HuH-7.5 (cell line): ENCODE results near the gene FSD2.
"Not testable (repeated sequence)": the region's sequence is repeated elsewhere in the genome, so short reads cannot be mapped to it uniquely, and the experiment has no call there.

Source experiments
- DNase-seq: peaks from one replicate; pipeline ENCODE4 v3.0.0; 2011; ENCODE audit warnings: low spot score

The FSD2 gene

DNA sequence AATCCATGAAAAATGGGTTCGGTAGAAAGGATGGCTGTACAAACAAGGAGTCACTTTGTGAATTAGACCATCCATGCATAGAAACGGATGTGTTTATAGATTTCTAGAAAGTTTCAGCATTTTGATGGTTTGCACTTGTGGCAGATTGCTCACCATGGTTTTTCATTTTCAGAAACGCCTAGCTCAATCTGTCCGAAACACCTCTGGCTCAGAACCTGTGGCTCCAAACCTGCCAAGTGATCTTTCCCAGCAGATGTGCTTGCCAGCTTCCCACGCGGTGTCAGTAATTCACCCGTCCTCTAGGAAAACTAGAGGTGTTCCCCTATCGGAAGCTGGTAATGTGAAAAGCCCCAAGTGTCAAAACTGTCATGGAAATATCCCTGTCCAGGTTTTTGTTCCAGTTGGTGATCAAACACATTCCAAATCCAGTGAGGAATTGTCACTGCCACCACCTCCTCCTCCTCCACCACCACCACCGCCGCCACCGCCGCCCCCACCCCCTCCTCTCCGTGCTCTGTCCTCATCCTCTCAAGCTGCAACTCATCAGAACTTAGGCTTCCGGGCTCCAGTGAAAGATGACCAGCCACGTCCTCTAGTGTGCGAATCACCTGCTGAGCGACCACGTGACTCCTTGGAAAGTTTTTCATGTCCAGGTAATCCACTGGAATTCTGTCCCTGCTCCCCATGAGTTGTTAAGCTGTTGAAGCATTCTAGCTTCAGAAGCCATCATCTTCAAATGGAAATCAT, 24.7 kb upstream of the FSD2 start:
- DNase-seq = no peak

- DNase-seq = no peak
These were observed 23.4 kb upstream of the FSD2 start for GRCh38 chr15:82829234-82829633.

DNA sequence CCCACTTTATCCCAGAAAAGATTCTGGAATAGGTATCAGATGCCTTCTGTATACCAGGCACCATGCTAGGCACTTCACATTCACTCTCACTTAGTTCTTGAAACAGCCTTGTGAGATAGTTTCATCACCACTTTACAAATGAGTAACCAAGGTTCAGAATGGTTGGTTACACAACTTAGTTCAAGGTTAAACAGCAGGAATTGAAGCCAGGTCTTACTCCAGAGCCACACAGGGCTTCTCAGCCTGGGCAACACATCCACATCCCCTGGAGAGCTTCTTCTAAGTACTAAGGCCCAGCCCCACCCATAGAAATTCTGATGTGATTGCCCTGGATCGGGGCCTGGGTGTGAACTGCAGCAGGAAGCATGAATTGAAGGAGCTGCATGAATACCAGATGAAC, 22.2 kb upstream of the FSD2 start:
- DNase-seq = no peak

DNA sequence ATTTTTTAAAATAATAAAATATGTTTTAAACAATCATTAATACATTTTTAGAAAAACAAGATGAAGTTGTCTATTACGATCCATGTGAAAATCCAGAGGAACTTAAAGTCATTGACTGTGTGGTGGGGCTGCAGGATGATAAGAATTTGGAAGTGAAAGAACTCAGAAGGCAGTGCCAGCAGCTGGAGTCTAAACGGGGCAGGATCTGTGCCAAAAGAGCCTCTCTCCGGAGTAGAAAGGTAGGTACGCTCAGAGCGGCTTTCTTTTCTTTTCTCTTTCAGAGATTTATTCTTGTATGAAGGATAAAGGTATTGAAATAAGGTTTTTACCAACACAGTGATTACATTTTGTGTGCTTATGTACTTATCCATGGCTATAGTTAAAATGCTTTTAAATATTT, 17.2 kb upstream of the FSD2 start:
- DNase-seq = no peak

DNA sequence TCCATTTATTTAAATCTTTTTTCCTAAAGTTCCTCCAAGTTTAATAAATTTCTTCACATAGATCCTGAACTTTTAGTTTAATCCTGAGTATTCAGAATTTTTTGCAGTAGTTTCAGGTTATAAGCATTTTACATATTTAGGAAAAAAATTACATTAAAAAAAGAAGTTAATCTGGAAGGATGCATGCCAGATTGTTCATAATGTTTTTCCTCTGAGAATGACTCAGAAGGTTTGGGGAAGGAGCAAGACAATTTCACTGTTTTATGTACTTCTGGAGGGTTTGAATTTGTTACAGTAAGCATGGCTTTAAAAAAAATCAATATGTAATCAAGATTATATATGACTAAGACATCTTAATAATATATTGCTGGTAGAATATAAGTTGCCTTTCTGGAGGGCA, 16.0 kb upstream of the FSD2 start:
- DNase-seq = not testable (repeated sequence)

DNA sequence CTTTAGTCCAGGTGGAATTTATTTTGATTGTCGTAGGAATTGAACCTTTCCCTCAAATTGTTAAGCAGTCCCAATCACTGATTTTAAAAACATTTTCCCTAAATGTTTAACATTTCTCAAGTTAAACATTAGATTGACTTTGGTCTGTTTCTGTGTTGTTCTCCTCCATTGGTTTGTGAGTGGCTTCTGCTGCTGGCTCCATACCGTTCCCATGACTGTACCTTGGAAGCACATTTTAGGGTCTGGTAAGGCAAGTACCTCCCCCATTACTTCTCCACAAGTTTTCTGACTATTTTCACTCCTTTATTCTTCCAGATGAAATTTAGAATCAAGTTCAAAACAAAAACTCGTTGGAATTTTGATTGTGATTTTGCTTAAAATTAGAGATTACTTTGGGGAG, 15.5 kb upstream of the FSD2 start:
- not testable (repeated sequence) for DNase-seq

GRCh38 chr15:82820128-82820527, 14.3 kb upstream of the FSD2 start:
- no peak for DNase-seq

DNA sequence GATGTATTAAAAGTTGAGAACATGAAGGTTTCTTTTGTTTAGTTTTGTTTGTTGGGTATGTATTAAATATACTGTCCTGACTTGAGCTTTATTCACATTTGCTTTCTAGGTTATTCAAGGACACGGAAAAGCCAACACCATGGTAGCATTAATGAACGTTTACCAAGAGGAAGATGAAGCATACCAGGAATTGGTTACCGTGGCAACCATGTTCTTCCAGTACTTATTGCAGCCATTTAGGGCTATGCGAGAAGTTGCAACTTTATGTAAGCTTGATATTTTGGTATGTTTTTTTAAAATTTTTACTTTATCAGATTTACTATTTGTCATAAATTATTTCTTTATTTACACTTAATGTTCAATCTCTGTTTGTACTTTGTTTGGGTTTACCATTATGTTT, 7.1 kb upstream of the FSD2 start:
- DNase-seq = no peak

DNA sequence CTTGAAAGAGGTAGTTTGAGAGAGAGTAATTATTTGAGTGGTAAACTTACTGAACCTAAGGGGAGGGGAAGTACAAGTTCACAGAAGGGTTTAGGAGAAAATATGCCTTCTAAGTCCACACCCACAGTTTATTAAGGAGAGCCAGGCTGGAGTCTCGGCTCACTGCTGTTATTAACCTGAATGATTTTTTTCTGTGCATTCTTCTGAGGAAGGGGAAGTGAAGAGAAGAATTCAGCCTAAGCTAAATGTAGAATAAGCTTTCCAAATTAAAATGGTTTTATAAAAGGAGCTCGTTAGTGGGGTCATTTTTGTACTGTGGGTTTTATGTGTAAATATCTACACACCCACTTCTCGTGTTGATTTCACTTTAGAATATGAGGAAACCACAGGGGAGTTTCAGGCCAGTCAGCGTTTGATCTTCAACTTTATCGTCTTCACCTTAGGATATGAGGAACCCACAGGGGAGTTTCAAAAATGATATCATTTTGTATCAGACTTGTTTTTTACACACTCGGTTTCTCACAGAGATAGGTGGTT, 5.1 kb upstream of the FSD2 start:
- DNase-seq = no peak

GRCh38 chr15:82810061-82810889, 4.4 kb upstream of the FSD2 start:
- DNase-seq = peak; percentile 37

GRCh38 chr15:82809308-82810060, 3.6 kb upstream of the FSD2 start, which contains the start of gene WHAMM:
WHAMM (plus strand) TSS chr15:82809628; CDS start chr15:82809727, 99 bp downstream.
- DNase-seq = peak; percentile 97

GRCh38 chr15:82808634-82809041, 2.8 kb upstream of the FSD2 start:
- DNase-seq = no peak

GRCh38 chr15:82807920-82808633, 2.2 kb upstream of the FSD2 start:
- no peak for DNase-seq

DNA sequence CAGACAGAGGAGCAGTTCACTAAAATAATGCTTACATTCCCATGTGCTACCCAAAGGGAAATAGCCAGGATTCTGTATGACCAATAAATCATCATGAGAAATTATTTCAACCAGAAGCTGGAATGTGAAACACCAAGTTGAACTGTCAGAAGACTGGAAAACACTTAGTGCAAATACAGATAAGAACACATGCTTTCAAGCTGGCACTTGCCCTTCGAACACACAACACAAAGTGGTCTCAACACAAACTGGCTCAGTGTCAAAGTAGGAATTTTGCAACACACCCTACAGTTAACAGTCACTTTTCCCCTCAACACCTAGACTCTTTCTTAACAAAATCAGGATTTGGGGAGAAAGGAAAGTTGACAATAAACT, 1.3 kb downstream of the FSD2 start:
- no peak for DNase-seq

- DNase-seq = no peak
These were observed 1.9 kb downstream of the FSD2 start for GRCh38 chr15:82803793-82804574.

- DNase-seq = no peak
These were observed 3.4 kb downstream of the FSD2 start for GRCh38 chr15:82802497-82802896.

DNA sequence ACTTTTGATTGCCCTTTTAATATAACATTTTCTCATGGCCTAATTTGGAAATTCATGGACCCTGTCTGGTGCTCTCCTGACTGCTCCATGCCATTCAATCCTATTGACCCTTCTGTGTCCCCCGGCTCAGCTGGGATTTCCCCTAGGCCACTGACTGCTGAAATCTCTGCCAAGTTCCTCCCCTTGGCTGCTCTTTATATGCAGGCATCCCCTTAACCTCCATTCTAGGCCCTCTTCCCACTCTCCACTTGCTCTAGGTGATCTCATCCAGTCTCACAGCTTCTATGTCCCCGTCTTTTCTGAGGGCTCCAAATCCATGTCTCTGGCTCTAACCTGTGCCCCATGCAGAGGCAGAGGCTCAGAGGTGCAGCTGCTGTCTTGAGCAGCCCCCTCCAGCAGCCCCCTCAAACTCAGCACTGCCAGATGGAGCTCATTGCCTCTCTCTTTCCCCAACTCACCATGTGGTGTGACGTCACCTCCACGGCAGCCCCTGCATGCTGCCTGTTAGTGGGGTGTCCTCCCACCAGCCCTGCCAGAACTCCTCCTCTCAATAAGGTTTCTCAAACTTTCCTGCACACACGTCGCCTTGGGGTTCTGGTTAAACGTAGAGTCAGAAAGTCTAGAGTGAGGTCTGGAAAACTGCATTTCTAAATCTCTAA, 6.6 kb downstream of the FSD2 start:
- DNase-seq = no peak

GRCh38 chr15:82798531-82799166, 7.2 kb downstream of the FSD2 start:
- no peak for DNase-seq

GRCh38 chr15:82798104-82798503, 7.8 kb downstream of the FSD2 start:
- DNase-seq = no peak

- no peak for DNase-seq
These were observed 12.1 kb downstream of the FSD2 start for GRCh38 chr15:82793737-82794136.
